Ovary (tissue), 9 donors: ENCODE measurements around the gene LAYN. TPM values are rescaled to one million over a fixed set of nuclear protein-coding genes. Genes with fewer than 3 reads are reported as not detected.

Experiments
- DNase-seq, 5 donors: peaks; one replicate each; pipeline ENCODE4 v3.0.0-alpha.2; 2019 to 2020
- H3K27ac ChIP-seq, 2 donors: fragments of 200-600 bp; one replicate each; pipeline versions ENCODE4 v1.5.1 to v1.8.0; 2019 to 2022
- H3K27me3 ChIP-seq: fragments of 200-600 bp; one replicate; pipeline ENCODE4 v1.8.0; 2022
- H3K36me3 ChIP-seq: fragments of 200-600 bp; sonication (generic); one replicate; pipeline ENCODE4 v1.5.1; 2019
- H3K4me1 ChIP-seq: one replicate; pipeline ENCODE4 v1.8.1; 2013; ENCODE audit warnings: mild to moderate bottlenecking, moderate library complexity; ENCODE audit not compliant: insufficient read depth
- H3K4me3 ChIP-seq: fragments of 200-600 bp; sonication (generic); one replicate; pipeline ENCODE4 v1.5.1; 2017
- H3K9me3 ChIP-seq, 2 donors: fragments of 200-600 bp in 1 of 2; sonication (generic) in 1 of 2; one replicate each; pipeline versions ENCODE4 v1.5.1 to v1.8.1; 2013 to 2019; ENCODE audit warnings: mild to moderate bottlenecking in 1 of 2, moderate library complexity in 1 of 2
- EP300 ChIP-seq: sonication (generic); formaldehyde crosslinking; IDR thresholded peaks from one replicate; pipeline ENCODE4 v1.6.1; 2017; ENCODE audit warnings: antibody characterized with exemption
- POLR2A ChIP-seq: fragments of 450-650 bp; IDR thresholded peaks from one replicate; pipeline ENCODE4 v1.6.1; 2017; ENCODE audit warnings: antibody characterized with exemption, mild to moderate bottlenecking, moderate library complexity
- WGBS, 3 donors: extraction: QIAGEN DNeasy Blood & Tissue Kit in 1 of 3; methylation state at CpG; one replicate each; pipeline versions ENCODE4 v1.1.5 to v1.1.7; 2013 to 2017; 5-methylcytosine and 5-hydroxymethylcytosine counted together
- intact Hi-C, 4 donors: fragments of 100-400 bp; cut with DNase I; formaldehyde crosslinking; loops; one replicate each; pipeline versions ENCODE4 v1.11.0 to v1.15.1; 2022 to 2023
- polyA plus RNA-seq, 2 donors: library from polyadenylated mRNA; stranded (reverse); fragments of 200-250 nt in 1 of 2; fragments of 350-450 nt in 1 of 2; fragmentation: Illumina TruSeq in 1 of 2; extraction: RNeasy Lipid Tissue Mini Kit (QIAGEN cat#74804) in 1 of 2; gene quantifications; one replicate each; pipeline ENCODE4 v1.2.3, GENCODE V29; 2013 to 2014
- total RNA-seq, 7 donors: library from RNA; depleted of rRNA in 2 of 7; stranded (reverse); fragments of >200 nt in 2 of 7; fragmentation: NEBNext Ultra II Directional in 3 of 7; extraction: Animal tissue kit (Norgen Biotek cat#: 25700) in 3 of 7; gene quantifications; one replicate each; pipeline versions ENCODE4 v1.1.0 to v1.2.4, GENCODE V29; 2016 to 2023
- TF ChIP-seq, protein P1 (sequence below), 3 donors: fragments of 450-650 bp in 2 of 3; fragments of 200-600 bp in 1 of 3; IDR thresholded peaks; one replicate each; pipeline versions ENCODE4 v1.5.1 to v1.8.0; 2016 to 2022; ENCODE audit warnings: antibody characterized with exemption in 3 of 3, mild to moderate bottlenecking in 1 of 3
- donor health status: DM: no; HTN: no; CAD: no; lungs with moderate emphysema.
- donor health status: DM: no; HTN: no; CAD: no.
- donor health status: Bipolar disorder and iron deficiency.
- donor health status: DM: yes; HTN: yes; CAD: no.
- donor health status: DM: no; HTN: no; CAD: no.
- donor health status: DM: yes; HTN: yes; CAD: no.

Gene LAYN
- total and polyA plus RNA-seq, 9 donors = 17.8 to 45.7 (median 29.1) TPM

- Histone ChIP-seq H3K27ac (no peak overlapping the region), H3K4me3 (no peak overlapping the region), H3K9me3 (no peaks in the 10 kb centered on the region), H3K36me3 (no peaks in the 10 kb centered on the region), H3K27me3 (no peaks in the 10 kb centered on the region), H3K4me1 (peaks cover 20% of the 10 kb centered on the region)
- TF ChIP-seq POLR2A = no peak
- TF ChIP-seq, protein P1, sequence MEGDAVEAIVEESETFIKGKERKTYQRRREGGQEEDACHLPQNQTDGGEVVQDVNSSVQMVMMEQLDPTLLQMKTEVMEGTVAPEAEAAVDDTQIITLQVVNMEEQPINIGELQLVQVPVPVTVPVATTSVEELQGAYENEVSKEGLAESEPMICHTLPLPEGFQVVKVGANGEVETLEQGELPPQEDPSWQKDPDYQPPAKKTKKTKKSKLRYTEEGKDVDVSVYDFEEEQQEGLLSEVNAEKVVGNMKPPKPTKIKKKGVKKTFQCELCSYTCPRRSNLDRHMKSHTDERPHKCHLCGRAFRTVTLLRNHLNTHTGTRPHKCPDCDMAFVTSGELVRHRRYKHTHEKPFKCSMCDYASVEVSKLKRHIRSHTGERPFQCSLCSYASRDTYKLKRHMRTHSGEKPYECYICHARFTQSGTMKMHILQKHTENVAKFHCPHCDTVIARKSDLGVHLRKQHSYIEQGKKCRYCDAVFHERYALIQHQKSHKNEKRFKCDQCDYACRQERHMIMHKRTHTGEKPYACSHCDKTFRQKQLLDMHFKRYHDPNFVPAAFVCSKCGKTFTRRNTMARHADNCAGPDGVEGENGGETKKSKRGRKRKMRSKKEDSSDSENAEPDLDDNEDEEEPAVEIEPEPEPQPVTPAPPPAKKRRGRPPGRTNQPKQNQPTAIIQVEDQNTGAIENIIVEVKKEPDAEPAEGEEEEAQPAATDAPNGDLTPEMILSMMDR (IDR thresholded peaks at IDR 0.05) = no peak
- no peak for TF ChIP-seq EP300
- WGBS, 3 donors = 16 to 28% (median 16%) methylated on average over 7 of the region's 7 CpGs
- DNase-seq = no peak
- intact Hi-C loops = loop anchor here in 1 of 4 donors (5.0 kb wide), 1 partner anchor 263 kb away; no protein-coding TSS in a partner anchor
Measured at GRCh38 chr11:111574373-111575225, 34.1 kb downstream of the LAYN start.

- peaks cover 16% of the 10 kb centered on the region for H3K4me1 ChIP-seq
- no peak overlapping the region for H3K27ac ChIP-seq
- H3K27me3 ChIP-seq = no peaks in the 10 kb centered on the region
- TF ChIP-seq POLR2A = no peak
- TF ChIP-seq, protein P1 (IDR thresholded peaks at IDR 0.05) = no peak
- TF ChIP-seq EP300 = no peak
- no peaks in the 10 kb centered on the region for H3K36me3 ChIP-seq
- no peaks in the 10 kb centered on the region for H3K9me3 ChIP-seq
- intact Hi-C loops = no loop called here
- no peak for DNase-seq
- 96 to 98% (median 97%) methylated on average over 6 of the region's 6 CpGs for WGBS, 3 donors
- H3K4me3 ChIP-seq = no peak overlapping the region
Measured at GRCh38 chr11:111575740-111576139, 35.2 kb downstream of the LAYN start.

DNA sequence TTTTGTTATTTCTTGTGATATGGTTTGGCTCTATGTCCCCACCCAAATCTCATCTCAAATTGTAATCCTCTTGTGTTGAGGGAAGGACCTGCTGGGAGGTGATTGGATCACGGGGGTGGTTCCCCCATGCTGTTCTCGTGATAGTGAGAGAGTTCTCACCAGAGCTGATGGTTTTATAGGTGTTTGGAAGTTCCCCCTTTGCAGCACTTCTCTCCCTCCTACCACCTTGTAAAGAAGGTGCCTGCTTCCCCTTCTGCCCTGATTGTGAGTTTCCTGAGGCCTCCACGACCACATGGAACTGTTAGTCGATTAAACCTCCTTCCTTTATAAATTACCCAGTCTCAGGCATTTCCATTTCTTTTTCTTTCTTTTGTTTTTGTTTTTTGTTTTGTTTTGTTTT lies 37.3 kb downstream of the LAYN start:
- Histone ChIP-seq H3K36me3 (no peaks in the 10 kb centered on the region), H3K4me3 (no peak overlapping the region), H3K9me3 (no peaks in the 10 kb centered on the region), H3K4me1 (peaks cover 11% of the 10 kb centered on the region), H3K27me3 (no peaks in the 10 kb centered on the region), H3K27ac (no peak overlapping the region)
- intact Hi-C loops = no loop called here
- 89 to 93% (median 93%) methylated on average over 4 of the region's 4 CpGs for WGBS, 3 donors
- TF ChIP-seq EP300 = no peak
- no peak for TF ChIP-seq POLR2A
- TF ChIP-seq, protein P1 (IDR thresholded peaks at IDR 0.05) = no peak
- no peak for DNase-seq

DNA sequence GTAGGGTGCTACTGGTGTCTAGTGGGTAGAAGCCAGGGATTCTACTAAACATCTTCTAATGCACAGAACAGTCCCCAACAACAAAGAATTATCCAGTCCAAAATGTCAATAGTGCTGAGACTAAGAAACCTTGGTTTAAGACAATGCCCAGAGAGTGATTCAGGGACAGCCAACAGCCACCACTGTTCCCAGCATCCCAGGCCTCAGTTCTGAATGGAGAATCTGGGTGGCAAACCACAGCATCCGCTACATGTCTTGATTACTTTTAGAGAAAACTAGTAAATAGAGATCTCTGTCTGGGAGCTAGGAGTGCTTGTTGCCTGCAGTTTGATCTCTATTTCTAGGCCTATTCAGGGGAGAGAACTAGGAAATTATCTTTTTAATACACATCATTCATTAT lies 40.8 kb downstream of the LAYN start:
- no peaks in the 10 kb centered on the region for H3K27me3 ChIP-seq
- no peak overlapping the region for H3K27ac ChIP-seq
- peaks cover 8% of the 10 kb centered on the region for H3K4me1 ChIP-seq
- H3K36me3 ChIP-seq = no peaks in the 10 kb centered on the region
- no peak overlapping the region for H3K4me3 ChIP-seq
- WGBS, 3 donors = 100% methylated on average over 1 of the region's 1 CpG
- no peak for DNase-seq
- TF ChIP-seq, protein P1 (IDR thresholded peaks at IDR 0.05) = no peak
- TF ChIP-seq POLR2A (no peak), EP300 (no peak)
- intact Hi-C loops = loop anchor here in 1 of 4 donors (5.0 kb wide), 1 partner anchor 261 kb away; no protein-coding TSS in a partner anchor
- H3K9me3 ChIP-seq = no peaks in the 10 kb centered on the region
